Ishikawa (cell line): ENCODE measurements around the gene MCF2L2.

Source experiments
- CEBPB ChIP-seq: IDR thresholded peaks from 2 replicates; pipeline ENCODE4 v1.6.1; 2012
- CREB1 ChIP-seq: IDR thresholded peaks from 2 replicates; pipeline ENCODE4 v1.6.1; 2012; ENCODE audit warnings: low read depth
- EGR1 ChIP-seq: IDR thresholded peaks from 2 replicates; pipeline ENCODE4 v1.6.1; 2012
- EP300 ChIP-seq: IDR thresholded peaks from 2 replicates; pipeline ENCODE4 v1.6.1; 2012; ENCODE audit warnings: borderline replicate concordance
- FOXM1 ChIP-seq: IDR thresholded peaks from 2 replicates; pipeline ENCODE4 v1.6.1; 2012; ENCODE audit warnings: low read depth, borderline replicate concordance
- NFIC ChIP-seq: IDR thresholded peaks from 2 replicates; pipeline ENCODE4 v1.6.1; 2012
- RAD21 ChIP-seq: IDR thresholded peaks from 2 replicates; pipeline ENCODE4 v1.6.1; 2012; ENCODE audit warnings: low read depth
- TAF1 ChIP-seq: IDR thresholded peaks from 2 replicates; pipeline ENCODE4 v1.6.1; 2012; ENCODE audit warnings: low read depth, mild to moderate bottlenecking
- TCF12 ChIP-seq: IDR thresholded peaks from 2 replicates; pipeline ENCODE4 v1.6.1; 2012; ENCODE audit warnings: low read depth
- TEAD4 ChIP-seq: IDR thresholded peaks from 2 replicates; pipeline ENCODE4 v1.6.1; 2012
- YY1 ChIP-seq: IDR thresholded peaks from 2 replicates; pipeline ENCODE4 v1.6.1; 2012; ENCODE audit warnings: low read depth
- ZBTB7A ChIP-seq: IDR thresholded peaks from 2 replicates; pipeline ENCODE4 v1.6.1; 2012; ENCODE audit warnings: low read depth
- TF ChIP-seq, protein P1 (sequence below): IDR thresholded peaks from 2 replicates; pipeline ENCODE4 v1.6.1; 2012
- TF ChIP-seq, protein P2 (sequence below): IDR thresholded peaks from 2 replicates; pipeline ENCODE4 v1.6.1; 2012; ENCODE audit warnings: low read depth, mild to moderate bottlenecking
- TF ChIP-seq, protein P3 (sequence below): IDR thresholded peaks from 2 replicates; pipeline ENCODE4 v1.6.1; 2012

Gene MCF2L2

GRCh38 chr3:183198939-183199338 lies 229.5 kb downstream of the MCF2L2 start:
- TF ChIP-seq CEBPB (no peak), TAF1 (no peak), NFIC (no peak), TCF12 (no peak), EP300 (no peak), EGR1 (no peak), RAD21 (no peak), TEAD4 (no peak), YY1 (no peak), CREB1 (no peak)
- TF ChIP-seq, protein P1, sequence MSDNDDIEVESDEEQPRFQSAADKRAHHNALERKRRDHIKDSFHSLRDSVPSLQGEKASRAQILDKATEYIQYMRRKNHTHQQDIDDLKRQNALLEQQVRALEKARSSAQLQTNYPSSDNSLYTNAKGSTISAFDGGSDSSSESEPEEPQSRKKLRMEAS: no peak
- TF ChIP-seq, protein P2, sequence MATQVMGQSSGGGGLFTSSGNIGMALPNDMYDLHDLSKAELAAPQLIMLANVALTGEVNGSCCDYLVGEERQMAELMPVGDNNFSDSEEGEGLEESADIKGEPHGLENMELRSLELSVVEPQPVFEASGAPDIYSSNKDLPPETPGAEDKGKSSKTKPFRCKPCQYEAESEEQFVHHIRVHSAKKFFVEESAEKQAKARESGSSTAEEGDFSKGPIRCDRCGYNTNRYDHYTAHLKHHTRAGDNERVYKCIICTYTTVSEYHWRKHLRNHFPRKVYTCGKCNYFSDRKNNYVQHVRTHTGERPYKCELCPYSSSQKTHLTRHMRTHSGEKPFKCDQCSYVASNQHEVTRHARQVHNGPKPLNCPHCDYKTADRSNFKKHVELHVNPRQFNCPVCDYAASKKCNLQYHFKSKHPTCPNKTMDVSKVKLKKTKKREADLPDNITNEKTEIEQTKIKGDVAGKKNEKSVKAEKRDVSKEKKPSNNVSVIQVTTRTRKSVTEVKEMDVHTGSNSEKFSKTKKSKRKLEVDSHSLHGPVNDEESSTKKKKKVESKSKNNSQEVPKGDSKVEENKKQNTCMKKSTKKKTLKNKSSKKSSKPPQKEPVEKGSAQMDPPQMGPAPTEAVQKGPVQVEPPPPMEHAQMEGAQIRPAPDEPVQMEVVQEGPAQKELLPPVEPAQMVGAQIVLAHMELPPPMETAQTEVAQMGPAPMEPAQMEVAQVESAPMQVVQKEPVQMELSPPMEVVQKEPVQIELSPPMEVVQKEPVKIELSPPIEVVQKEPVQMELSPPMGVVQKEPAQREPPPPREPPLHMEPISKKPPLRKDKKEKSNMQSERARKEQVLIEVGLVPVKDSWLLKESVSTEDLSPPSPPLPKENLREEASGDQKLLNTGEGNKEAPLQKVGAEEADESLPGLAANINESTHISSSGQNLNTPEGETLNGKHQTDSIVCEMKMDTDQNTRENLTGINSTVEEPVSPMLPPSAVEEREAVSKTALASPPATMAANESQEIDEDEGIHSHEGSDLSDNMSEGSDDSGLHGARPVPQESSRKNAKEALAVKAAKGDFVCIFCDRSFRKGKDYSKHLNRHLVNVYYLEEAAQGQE: no peak
- TF ChIP-seq, protein P3, sequence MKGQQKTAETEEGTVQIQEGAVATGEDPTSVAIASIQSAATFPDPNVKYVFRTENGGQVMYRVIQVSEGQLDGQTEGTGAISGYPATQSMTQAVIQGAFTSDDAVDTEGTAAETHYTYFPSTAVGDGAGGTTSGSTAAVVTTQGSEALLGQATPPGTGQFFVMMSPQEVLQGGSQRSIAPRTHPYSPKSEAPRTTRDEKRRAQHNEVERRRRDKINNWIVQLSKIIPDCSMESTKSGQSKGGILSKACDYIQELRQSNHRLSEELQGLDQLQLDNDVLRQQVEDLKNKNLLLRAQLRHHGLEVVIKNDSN: no peak

- TF ChIP-seq CREB1 (no peak), FOXM1 (no peak), ZBTB7A (no peak), CEBPB (no peak), TEAD4 (no peak), NFIC (no peak), EGR1 (no peak), YY1 (no peak), TCF12 (no peak), RAD21 (no peak), TAF1 (no peak), EP300 (no peak)
- TF ChIP-seq, protein P1: no peak
- TF ChIP-seq, protein P2: no peak
- TF ChIP-seq, protein P3: no peak
Measured at GRCh38 chr3:183197734-183198133, 230.7 kb downstream of the MCF2L2 start.

- TF ChIP-seq TAF1: no peak
- no peak for TF ChIP-seq CREB1
- no peak for TF ChIP-seq RAD21
- TF ChIP-seq TEAD4: no peak
- no peak for TF ChIP-seq FOXM1
- TF ChIP-seq TCF12: no peak
- no peak for TF ChIP-seq YY1
- TF ChIP-seq ZBTB7A: no peak
- TF ChIP-seq, protein P1: no peak
- TF ChIP-seq CEBPB: no peak
- TF ChIP-seq EP300: no peak
- TF ChIP-seq NFIC: no peak
- no peak for TF ChIP-seq EGR1
- TF ChIP-seq, protein P3: no peak
- TF ChIP-seq, protein P2: no peak
Measured at GRCh38 chr3:183195266-183195665, 233.2 kb downstream of the MCF2L2 start.
